Caco-2 (cell line): ENCODE measurements around the gene H1-8. TPM values are rescaled to one million over a fixed set of nuclear protein-coding genes. Genes with fewer than 3 reads are reported as not detected.

Experiments used
- BruUV-seq: library from RNA; stranded (reverse); fragments of 400-500 nt; replicated peaks from 2 replicates; lab custom pipeline; 2021; lab: Mats Ljungman, UMichigan
- CTCF ChIA-PET: fragments of 300-600 bp; sonication (Branson Sonifier 250); formaldehyde crosslinking; loops from one replicate; lab custom pipeline; 2022; ENCODE audit warnings: antibody characterized with exemption; lab: Charles Lee
- POLR2A ChIA-PET: fragments of 300-600 bp; sonication (Branson Sonifier 250); formaldehyde crosslinking; loops from one replicate; lab custom pipeline; 2022; ENCODE audit warnings: antibody characterized with exemption; lab: Charles Lee
- DNase-seq, 2 experiments: peaks; one replicate each; pipeline versions ENCODE4 v3.0.0 to v3.0.0-alpha.2; 2020 to 2022
- H3K27me3 ChIP-seq: replicated peaks from 2 replicates; pipeline ENCODE4 v1.6.0; 2011; ENCODE audit warnings: low read length; ENCODE audit not compliant: control insufficient read depth, insufficient read depth
- H3K36me3 ChIP-seq: 2 replicates; pipeline ENCODE4 v1.5.1; 2011; ENCODE audit warnings: low read length; ENCODE audit not compliant: control insufficient read depth, insufficient read depth
- H3K4me1 ChIP-seq: fragments of 250-450 bp; sonication (Bioruptor Pico); 2 replicates; pipeline ENCODE4 v1.5.1; 2020; ENCODE audit warnings: mild to moderate bottlenecking
- H3K4me3 ChIP-seq: 2 replicates; pipeline ENCODE4 v1.5.1; 2011; ENCODE audit warnings: low read depth, mild to moderate bottlenecking, control low read depth, low read length
- H3K9me3 ChIP-seq: fragments of 250-450 bp; sonication (Bioruptor Pico); 2 replicates; pipeline ENCODE4 v1.5.1; 2020; ENCODE audit warnings: mild to moderate bottlenecking, moderate library complexity
- H3K27ac Mint-ChIP-seq: one replicate; pipeline ENCODE4 v1.8.0; 2022; ENCODE audit warnings: mixed read lengths; ENCODE audit not compliant: unreplicated experiment
- H3K27me3 Mint-ChIP-seq: one replicate; pipeline ENCODE4 v1.8.0; 2022; ENCODE audit warnings: mixed read lengths; ENCODE audit not compliant: insufficient read depth, unreplicated experiment
- H3K36me3 Mint-ChIP-seq: one replicate; pipeline ENCODE4 v1.8.0; 2022; ENCODE audit warnings: mild to moderate bottlenecking, mixed read lengths; ENCODE audit not compliant: insufficient read depth, unreplicated experiment
- H3K4me1 Mint-ChIP-seq: one replicate; pipeline ENCODE4 v1.8.0; 2022; ENCODE audit warnings: low read depth, mixed read lengths; ENCODE audit not compliant: unreplicated experiment
- H3K4me3 Mint-ChIP-seq: one replicate; pipeline ENCODE4 v1.8.0; 2022; ENCODE audit warnings: mild to moderate bottlenecking, moderate library complexity, mixed read lengths; ENCODE audit not compliant: unreplicated experiment
- H3K9me3 Mint-ChIP-seq: one replicate; pipeline ENCODE4 v1.8.0; 2022; ENCODE audit warnings: mixed read lengths; ENCODE audit not compliant: unreplicated experiment
- intact Hi-C: fragments of 100-400 bp; cut with micrococcal nuclease; formaldehyde crosslinking; loops from one replicate; pipeline ENCODE4 v1.10.0; 2022; ENCODE audit not compliant: unreplicated experiment
- total RNA-seq: library from RNA; stranded (reverse); gene quantifications from 2 replicates; pipeline ENCODE4 v1.2.3, GENCODE V29; 2022
- TF ChIP-seq, protein P1 (sequence below), 2 experiments: fragments of 200-600 bp in 1 of 2; IDR thresholded peaks; 1 replicate in 1 of 2; 2 replicates in 1 of 2; pipeline versions ENCODE4 v1.5.1 to v1.8.0; 2011 to 2022; ENCODE audit warnings: antibody characterized with exemption in 1 of 2, control low read depth in 1 of 2, inconsistent platforms in 1 of 2, low read depth in 1 of 2, low read length in 1 of 2, mild to moderate bottlenecking in 1 of 2, moderate library complexity in 1 of 2; ENCODE audit not compliant: insufficient read depth in 1 of 2, severe bottlenecking in 1 of 2, unreplicated experiment in 1 of 2

H1-8 gene
- total RNA-seq, 1 experiment from 2014 or later, result not detected

- TF ChIP-seq, protein P1, sequence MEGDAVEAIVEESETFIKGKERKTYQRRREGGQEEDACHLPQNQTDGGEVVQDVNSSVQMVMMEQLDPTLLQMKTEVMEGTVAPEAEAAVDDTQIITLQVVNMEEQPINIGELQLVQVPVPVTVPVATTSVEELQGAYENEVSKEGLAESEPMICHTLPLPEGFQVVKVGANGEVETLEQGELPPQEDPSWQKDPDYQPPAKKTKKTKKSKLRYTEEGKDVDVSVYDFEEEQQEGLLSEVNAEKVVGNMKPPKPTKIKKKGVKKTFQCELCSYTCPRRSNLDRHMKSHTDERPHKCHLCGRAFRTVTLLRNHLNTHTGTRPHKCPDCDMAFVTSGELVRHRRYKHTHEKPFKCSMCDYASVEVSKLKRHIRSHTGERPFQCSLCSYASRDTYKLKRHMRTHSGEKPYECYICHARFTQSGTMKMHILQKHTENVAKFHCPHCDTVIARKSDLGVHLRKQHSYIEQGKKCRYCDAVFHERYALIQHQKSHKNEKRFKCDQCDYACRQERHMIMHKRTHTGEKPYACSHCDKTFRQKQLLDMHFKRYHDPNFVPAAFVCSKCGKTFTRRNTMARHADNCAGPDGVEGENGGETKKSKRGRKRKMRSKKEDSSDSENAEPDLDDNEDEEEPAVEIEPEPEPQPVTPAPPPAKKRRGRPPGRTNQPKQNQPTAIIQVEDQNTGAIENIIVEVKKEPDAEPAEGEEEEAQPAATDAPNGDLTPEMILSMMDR (IDR thresholded peaks at IDR 0.05; ENCODE audit: insufficient read depth in 1 of 2, low read depth in 1 of 2, low read length in 1 of 2, severe bottlenecking in 1 of 2, unreplicated experiment in 1 of 2), result no peak
- ChIA-PET CTCF (no interaction called here), POLR2A (no interaction called here)
- H3K27me3 ChIP-seq, result no peaks in the 10 kb centered on the region
- Mint-ChIP-seq H3K9me3 (no peaks in the 10 kb centered on the region), H3K4me1 (peaks cover 5% of the 10 kb centered on the region), H3K27ac (no peak overlapping the region), H3K4me3 (no peak overlapping the region), H3K27me3 (no peaks in the 10 kb centered on the region), H3K36me3 (no peaks in the 10 kb centered on the region)
- intact Hi-C loops, result no loop called here
- H3K9me3 ChIP-seq, result no peaks in the 10 kb centered on the region
- H3K4me1 ChIP-seq, result peaks cover 7% of the 10 kb centered on the region; the same call in 1 of the 2 replicates
- BruUV-seq, result no TSS peak
- no peak for DNase-seq
- H3K4me3 ChIP-seq, result no peak overlapping the region
- H3K36me3 ChIP-seq, result no peaks in the 10 kb centered on the region; the same call in 1 of the 2 replicates
Measured at GRCh38 chr3:129598484-129598883, 55.5 kb downstream of the H1-8 start.

GRCh38 chr3:129599073-129599472 is 56.1 kb downstream of the H1-8 start:
- TF ChIP-seq, protein P1 (IDR thresholded peaks at IDR 0.05; ENCODE audit: insufficient read depth in 1 of 2, low read depth in 1 of 2, low read length in 1 of 2, severe bottlenecking in 1 of 2, unreplicated experiment in 1 of 2), result no peak
- ChIA-PET POLR2A (no interaction called here), CTCF (no interaction called here)
- Histone ChIP-seq H3K27me3 (no peaks in the 10 kb centered on the region), H3K36me3 (no peaks in the 10 kb centered on the region; the same call in 1 of the 2 replicates), H3K4me1 (peaks cover 9% of the 10 kb centered on the region), H3K9me3 (no peaks in the 10 kb centered on the region), H3K4me3 (no peak overlapping the region)
- no peak for DNase-seq
- intact Hi-C loops, result no loop called here
- no peak overlapping the region for H3K4me3 Mint-ChIP-seq
- H3K4me1 Mint-ChIP-seq, result peaks cover 10% of the 10 kb centered on the region
- H3K27me3 Mint-ChIP-seq, result no peaks in the 10 kb centered on the region
- no TSS peak for BruUV-seq
- no peaks in the 10 kb centered on the region for H3K9me3 Mint-ChIP-seq
- H3K27ac Mint-ChIP-seq, result no peak overlapping the region
- no peaks in the 10 kb centered on the region for H3K36me3 Mint-ChIP-seq

DNA sequence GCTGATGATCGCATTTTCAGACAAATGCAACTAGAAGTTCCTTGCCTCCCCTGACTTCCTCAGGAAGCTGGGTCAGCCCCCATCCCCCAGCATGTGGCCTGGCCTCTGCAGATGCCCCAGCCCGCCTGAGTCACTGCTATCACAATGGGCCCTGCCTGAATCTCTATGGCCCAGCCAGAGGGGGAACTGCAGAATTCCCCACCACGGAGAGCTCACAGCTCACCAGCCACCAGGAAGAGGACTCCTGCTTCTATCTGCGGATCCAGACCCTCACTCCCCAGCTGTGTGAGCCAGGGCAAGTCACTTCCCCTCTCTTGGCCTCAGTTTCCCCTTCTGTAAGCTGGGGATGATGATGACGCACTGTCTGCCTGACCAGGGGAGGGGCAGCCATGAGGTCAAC is 56.6 kb downstream of the H1-8 start:
- H3K27me3 ChIP-seq, result no peaks in the 10 kb centered on the region
- no peak for DNase-seq
- peaks cover 14% of the 10 kb centered on the region for H3K4me1 ChIP-seq
- peaks cover 16% of the 10 kb centered on the region for H3K4me1 Mint-ChIP-seq
- BruUV-seq, result no TSS peak
- no peak overlapping the region for H3K4me3 ChIP-seq
- TF ChIP-seq, protein P1 (IDR thresholded peaks at IDR 0.05; ENCODE audit: insufficient read depth in 1 of 2, low read depth in 1 of 2, low read length in 1 of 2, severe bottlenecking in 1 of 2, unreplicated experiment in 1 of 2), result no peak
- no peak overlapping the region for H3K27ac Mint-ChIP-seq
- H3K4me3 Mint-ChIP-seq, result no peak overlapping the region
- intact Hi-C loops, result no loop called here
- ChIA-PET POLR2A (no interaction called here), CTCF (interaction anchor here (0.9 kb wide), 1 partner anchor 109 kb away, joined by 5 read pairs; no protein-coding TSS in a partner anchor)
- no peaks in the 10 kb centered on the region; the same call in 1 of the 2 replicates for H3K36me3 ChIP-seq
- H3K9me3 ChIP-seq, result no peaks in the 10 kb centered on the region
- H3K36me3 Mint-ChIP-seq, result no peaks in the 10 kb centered on the region
- H3K9me3 Mint-ChIP-seq, result no peaks in the 10 kb centered on the region
- no peaks in the 10 kb centered on the region for H3K27me3 Mint-ChIP-seq
